Putamen (tissue), 1 donor: Measurements from ENCODE around the gene ZNF292.
"Not testable (repeated sequence)": the region's sequence is repeated elsewhere in the genome, so short reads cannot be mapped to it uniquely, and the experiment has no call there.

Experiments
- DNase-seq: peaks from one replicate; pipeline ENCODE4 v3.0.0-alpha.2; 2016; ENCODE audit warnings: low spot score

ZNF292 gene

DNA sequence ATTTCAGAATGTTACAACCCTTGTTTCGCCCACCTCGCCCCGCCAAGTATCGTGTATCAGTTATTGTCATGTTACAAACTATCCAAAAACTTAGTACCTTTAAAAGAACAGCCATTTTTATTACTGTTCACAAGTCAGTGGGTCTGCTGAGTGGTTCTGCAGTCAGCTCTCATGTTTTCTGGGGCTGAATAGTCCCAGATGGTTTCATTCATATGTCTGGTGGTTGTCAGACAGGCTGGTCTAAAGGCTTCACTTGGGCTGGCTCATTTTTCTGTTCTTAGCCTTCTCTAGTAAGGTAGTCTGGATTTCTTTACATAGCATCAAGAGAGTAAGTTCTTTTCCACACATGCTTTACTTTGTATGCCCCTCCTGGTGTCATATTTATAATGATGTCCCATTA, 8.6 kb downstream of the ZNF292 start:
- DNase-seq, result no peak

DNA sequence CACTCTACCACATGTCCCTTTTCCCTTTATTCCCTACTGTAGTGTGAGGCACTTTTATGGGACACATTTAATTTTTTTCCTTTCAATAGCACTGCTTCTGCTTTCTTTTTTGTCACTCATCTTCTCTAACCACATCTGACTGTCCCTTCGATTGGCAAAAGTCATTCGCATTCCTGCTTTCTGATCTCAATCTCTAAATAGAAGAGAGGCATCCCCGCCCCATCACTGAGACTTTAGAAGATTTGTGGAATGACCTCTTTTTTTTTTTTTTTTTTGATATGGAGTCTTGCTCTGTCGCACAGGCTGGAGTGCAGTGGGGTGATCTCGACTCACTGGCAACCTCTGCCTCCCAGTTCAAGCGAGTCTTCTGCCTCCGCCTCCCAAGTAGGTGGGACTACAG, 9.1 kb downstream of the ZNF292 start:
- DNase-seq, result no peak

DNA sequence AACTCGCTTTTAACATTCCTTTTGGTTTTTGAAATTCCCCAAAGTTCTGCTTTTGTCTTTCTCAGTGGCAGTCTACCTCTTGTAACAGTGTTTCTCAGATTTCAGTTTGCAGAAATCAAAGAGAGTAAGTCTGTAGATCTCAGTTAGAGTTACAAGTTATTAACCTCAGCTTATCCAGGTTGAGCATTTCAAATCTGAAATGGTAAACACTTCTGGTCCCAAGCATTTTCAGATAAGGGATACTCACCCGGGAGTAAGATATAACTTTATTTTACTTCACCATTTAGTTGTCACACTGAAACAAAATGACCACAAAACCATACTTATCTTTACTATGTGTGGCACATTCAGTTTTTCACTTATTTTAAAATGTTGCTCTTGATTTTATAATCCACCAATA, 9.8 kb downstream of the ZNF292 start:
- DNase-seq, result no peak

DNA sequence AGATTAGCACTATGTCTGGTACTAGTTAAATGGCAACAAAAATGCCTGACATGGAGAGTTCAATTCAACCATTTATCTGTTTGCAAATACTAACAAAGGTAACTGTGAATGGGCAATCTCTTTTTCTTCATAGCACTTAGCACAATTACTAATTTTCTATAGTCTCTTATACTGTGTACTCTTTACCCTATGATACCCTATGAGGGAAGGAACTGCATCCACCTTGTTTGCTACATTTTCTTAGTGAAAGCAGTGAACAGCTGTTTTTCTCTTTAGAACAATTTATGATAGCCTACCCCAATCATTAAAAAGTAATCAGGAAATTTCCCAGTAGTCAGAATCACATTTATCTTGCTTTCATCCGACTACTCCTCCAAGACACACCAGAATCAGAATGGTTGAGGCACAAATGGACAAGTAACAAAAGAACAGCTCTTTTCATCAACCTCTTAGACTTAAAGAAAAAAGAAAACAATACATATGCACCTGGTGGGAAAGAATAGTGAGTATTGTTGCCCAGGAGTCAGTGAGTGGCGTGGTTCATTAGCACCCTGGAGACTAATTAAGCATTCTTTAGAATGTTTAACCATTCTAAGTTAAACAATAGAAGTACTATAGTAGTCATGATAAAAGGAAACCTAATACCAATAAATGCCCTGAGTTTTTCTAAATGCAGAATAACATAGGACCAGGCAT, 16.7 kb downstream of the ZNF292 start:
- DNase-seq, result no peak

DNA sequence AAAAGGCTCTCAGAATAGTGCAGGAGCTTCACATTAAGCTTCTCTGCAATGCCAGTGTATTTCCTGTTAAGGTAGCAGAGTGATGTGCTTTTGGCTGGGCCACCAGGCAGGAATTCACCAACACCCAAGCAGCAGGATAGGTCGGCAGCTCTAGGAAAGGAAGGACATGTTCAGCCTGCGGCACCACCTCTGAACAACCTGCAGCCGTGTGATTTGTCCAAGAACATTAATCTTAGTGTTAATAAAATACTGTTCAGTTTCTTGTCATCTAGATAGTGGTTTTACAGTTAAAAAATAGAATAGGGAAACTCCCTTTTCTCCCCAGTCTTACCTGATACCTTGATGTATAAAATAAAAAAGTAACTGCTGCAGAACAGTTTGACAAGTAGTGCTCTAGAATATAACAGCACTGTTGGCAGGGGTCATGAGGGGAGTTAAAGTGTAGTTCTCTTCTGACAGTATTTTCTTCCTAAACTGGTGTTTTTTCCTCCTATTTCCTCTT, 18.8 kb downstream of the ZNF292 start:
- no peak for DNase-seq

DNA sequence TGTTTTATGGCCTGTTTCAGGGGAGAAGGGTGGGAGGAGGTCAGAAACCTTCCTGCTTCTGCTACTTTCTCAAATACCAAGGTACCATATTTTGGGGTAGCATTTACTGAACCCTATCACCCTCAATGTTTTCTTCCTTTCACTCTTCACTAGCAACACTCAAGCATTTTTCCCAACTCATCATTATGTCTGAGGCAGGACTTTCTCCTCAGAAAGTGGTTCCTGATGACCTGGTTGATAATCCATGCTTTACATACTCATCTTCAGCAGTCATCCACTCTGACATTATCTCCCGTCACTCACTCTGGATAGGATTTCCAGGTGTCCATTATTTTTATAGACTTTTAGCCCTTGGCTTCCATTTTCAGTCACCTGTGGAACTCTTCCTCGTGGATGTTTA, 21.1 kb downstream of the ZNF292 start:
- DNase-seq, result no peak

DNA sequence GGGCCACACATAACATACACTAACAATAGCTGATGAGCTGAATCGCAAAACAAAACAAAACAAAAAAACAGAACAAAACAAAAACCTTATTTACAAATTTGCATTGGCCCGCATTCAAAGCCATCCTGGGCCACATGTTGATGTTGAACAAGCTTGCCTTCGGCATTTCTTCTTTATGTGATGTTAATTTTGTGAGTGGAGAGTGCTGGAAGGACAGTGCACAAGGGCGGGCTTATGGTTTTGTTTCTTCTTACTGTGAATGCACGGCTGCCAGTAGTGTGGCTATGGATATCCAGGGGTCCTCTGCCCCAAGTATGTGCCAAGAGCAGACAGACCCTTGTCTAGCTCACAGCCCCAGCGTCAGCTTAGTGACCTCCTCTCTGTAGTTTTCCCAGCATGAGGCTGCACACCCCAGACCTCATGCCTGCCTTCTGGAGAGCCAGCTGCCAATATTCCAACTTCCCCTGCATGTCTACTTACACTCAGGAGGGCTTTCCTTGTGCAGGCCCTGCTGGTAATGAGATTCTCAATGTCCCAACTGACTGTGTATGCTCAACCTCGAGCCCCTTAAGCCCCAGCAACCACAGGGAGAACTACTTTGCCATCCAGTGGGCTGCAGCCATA, 24.9 kb downstream of the ZNF292 start:
- no peak for DNase-seq

DNA sequence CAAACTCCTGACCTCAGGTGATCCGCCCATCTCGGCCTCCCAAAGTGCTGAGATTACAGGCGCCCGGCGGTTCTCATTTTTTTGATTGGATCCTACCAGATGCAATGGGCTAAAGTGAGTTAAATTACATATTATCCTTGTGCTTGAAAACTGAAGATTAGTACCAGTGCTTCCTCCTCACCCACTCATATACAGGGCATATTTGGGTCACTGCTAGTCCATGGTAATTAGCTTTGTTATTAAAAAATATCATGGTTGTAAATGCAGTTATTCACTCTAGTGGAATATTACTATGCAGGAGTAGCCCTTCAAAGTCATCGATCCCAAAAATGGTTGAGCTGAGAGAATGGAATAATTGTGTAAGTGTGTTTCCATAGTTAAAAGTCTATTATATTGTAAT, 26.5 kb downstream of the ZNF292 start:
- no peak for DNase-seq

DNA sequence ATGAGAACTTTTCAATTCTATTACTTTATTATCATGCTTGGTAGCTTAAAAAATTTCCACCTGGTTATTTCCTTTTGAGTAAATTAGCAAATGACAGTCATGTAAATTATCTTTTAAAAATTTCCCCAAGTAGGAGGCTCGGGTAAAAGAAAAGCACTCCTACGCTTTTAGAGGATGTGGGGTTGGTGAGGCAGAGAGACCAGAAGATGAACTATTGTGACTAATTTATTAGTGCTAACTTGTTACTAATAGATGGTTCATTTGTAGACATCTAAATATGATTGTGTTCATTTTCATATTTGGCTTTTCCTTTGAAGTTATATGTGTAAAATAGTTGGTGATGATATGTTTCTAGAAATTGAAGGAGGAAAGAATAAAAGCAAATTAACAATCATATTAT, 27.0 kb downstream of the ZNF292 start:
- DNase-seq, result peak; percentile 26

DNA sequence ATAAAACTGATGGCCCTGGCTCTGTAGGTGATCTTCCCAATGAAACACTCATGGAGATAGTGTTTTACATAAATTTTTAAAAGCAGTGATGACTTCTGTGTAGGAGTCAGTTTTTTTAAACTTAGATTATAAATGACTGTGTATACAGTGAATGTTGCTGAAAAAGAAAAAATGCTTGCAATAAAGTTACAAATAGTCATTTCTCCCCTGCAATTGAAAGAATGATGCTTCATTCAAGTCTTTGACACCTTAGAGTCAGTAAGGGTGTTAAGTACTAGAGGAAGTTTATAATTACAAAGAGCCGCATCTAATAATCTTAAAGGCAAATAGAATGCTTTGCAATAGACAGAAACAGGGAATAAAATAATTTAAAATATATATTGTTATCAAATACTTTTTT, 27.6 kb downstream of the ZNF292 start:
- no peak for DNase-seq

DNA sequence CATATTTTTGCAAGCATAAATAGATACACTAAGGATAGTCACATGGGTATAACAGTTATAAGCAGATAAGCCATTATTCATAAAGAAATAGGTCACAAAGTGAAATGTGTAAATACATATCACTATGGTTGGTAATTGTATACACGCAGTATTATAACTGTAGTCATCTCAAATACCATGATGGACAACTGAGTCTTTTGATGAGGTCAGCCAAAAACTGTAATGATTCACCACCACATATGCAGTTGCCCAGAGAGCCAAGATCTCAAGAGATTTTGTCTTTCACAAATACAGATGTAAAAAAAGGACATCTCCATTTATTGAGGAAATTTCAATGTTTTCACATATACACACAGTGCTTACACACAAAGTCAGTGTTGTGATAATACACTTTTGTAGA, 28.3 kb downstream of the ZNF292 start:
- DNase-seq, result no peak

DNA sequence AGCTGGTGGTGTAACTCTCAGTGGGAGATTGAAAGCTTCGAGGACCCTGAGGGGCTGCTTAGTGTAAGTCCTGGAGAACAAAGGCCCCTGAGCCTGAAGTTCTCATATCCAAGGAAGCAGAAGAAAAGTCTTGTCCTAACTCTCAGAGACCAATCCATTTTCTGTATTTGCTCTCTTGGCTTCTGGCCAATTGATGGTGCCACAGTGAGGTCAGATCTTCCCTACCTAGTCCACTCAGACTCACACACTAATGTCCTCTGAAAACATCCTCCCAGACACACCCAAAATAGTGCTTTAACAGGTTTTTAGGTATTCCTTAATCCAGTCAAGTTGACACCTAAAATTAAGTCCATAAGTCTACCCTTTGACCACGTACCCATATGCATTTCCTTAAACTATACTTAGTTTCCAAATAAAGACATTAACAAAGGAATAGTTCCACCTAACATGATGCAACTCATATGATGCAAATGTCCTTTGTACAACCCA, 29.4 kb downstream of the ZNF292 start:
- DNase-seq, result no peak

DNA sequence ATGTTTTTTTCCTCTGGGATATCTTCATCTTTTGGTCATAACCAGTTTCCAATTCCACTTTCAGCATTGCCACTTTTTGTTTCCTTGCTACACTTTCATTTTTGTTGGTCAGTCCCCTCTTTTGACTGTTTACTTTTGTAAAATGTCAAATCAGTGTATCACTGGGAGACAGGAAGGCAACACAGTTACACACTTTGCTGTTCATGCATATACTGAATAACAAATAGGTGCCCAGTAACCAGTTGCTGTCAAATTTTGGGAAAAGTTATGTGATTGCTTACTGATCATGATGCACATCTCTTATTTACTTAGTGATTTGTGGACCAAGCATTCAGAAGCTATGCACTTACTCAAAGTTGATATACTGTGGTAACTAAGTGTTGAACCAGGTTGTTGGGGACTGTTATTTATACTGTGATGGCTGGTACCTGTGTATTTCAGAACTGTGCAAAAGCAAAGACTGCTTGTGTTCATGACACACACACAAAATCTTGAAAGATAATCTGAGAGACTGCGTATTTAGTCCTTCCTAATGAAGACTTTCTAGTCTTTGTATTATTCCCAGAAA, 41.0 kb downstream of the ZNF292 start:
- no peak for DNase-seq

DNA sequence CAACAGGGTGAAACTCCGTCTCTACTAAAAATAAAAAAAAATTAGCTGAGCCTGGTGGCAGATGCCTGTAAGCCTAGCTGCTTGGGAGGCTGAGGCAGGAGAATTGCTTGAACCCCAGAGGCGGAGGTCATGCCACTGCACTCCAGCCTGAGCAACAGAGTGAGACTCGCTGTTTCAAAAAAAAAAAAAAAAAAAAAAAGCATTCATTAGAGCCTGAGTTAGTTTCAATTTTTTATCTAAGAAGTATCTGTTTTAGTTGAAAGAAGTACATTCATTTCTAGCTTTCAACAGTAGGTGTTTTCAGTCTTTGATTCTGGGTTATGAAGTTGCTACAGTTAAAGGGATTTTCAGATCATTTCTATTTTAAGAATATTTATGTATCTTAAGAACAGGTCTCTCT, 42.2 kb downstream of the ZNF292 start:
- DNase-seq, result no peak

DNA sequence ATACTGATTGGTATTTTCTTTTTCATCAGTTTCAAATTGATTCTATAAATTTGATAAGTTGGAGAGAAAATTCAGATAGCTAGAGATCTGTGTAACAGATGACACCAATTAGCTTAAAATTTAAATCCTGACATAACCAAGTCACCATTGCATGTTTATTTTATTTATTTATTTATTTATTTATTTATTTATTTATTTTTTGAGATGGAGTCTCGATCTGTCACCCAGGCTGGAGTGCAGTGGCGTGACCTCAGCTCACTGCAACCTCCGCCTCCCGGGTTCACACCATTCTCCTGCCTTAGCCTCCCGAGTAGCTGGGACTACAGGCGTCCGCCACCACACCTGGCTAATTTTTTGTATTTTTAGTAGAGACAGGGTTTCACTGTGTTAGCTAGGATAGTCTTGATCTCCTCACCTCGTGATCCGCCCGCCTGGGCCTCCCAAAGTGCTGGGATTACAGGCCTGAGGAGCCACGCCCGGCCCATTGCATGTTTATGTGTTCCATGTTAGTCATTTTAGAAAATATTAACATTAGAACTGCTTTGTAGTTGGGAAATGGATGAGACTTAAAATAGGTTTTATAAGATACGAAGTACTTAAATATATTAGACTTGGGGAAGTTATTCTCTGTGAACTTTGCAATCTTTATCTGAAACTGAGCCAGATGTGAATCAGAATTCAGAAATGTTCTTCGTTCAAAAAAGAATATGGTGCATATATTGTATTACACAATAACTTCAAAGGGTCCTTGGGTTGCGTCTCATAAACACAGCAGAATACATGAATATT, 42.9 kb downstream of the ZNF292 start:
- not testable (repeated sequence) for DNase-seq

DNA sequence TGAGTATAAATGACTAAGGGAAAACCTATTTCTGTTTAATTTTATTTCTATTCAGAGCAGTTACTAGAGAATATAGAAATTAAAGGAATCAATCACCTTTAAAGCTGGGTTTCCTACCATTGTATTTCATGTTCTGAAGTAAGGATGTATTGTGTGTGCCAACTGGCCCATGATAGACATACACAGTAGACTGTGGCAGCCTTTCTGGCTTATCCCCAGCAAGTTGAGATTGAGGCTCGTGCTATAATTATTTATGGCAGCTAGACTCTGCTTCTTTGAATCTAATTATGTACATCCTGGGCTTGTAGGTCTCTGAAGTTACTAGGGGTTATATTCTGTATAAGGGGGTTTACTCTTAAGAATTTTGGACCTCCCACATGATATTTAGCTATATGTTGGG, 44.4 kb downstream of the ZNF292 start:
- no peak for DNase-seq

DNA sequence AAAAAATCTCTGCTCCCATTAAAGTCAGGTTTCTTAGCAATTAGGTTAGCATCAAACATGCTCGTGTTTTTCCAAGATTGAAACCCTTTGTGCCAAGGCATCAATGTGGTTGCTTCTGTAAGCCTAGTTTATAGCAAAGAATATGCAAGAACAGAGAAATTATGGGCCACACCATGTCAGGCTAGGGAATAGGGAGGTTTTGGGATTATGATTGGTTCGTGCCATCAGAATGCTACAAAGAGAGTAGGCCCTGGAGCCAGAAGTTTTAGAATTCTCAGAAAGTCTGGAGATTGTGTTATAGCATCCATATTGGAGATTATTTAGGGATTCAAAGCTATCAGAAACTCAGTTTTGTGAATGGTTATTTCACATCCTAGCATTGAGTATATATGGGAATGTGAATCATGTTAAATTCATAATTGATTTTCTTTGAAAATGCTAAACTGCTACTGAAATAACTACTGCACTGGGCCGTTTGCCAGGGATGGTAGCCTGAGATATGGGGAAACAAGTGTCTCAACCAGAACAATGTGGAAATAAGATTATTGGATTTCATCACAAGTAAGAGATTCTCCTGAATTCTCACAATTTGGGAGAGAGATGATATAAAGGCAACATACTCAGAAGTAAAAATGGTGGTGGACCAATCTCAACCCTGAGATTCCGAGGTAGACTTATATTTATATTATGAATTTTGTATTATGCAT, 45.3 kb downstream of the ZNF292 start:
- DNase-seq, result no peak

DNA sequence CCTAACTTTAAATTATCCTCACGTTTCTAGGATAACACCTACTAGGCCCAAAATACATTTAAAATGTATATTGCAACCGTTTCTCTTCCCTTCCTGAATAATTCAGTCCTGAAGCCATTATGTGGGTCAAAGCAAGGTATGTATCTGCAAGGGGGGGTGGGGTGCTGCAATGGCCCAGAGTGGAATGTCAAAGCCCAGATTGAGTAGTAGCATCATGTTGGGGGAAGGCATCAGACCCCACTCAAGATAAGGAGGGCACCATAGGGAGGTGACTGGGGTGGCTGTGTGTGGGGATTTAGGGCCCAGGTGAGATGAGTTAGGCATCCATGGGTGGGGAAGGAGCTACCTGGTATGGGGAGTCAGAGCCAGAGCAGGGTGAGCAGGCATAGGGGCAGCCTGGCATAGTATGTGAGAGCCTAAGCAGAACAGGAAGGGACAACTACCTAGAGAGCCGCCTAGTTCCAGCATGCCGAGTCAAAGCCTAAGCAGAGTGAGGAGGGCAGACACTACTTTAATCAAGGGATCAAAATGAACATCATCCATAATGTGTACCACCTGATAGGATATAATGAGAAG, 48.2 kb downstream of the ZNF292 start:
- no peak for DNase-seq

DNA sequence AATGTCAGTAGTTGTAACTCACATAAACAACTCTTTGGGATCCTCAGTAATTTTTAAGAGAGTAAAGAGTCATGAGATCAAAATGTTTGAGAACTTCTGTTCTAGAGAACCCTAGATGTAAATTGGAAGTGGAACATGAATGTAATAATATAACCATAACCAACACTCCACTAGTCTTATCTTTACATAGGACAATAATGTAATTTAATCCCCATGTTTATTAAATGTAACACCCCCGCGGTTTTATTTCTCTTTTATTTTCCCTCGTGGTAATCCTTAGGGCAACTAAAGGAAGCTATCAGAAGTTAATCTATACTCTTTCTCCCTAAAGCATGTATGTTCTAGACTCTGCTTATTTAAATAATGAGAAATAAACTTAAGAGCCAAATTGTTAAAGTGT, 54.4 kb downstream of the ZNF292 start:
- no peak for DNase-seq

DNA sequence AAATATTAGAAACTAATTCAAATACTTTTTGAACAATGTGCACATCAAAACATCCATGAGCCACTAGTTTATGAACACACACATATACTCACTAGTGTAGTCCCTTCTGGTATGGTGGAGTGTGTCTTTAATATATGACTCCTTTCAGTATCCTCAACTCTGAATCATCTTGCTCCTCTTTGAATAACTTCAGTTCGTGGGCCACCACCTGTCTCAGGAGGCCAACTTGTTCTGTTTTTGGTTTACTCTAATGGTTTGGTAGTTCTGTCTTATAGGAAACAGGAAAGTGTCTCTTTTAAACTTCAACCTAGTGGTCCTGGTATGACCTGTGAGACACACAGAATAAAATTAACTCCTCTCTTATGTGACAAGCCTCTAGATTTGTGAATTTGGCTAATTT, 55.6 kb downstream of the ZNF292 start:
- no peak for DNase-seq

DNA sequence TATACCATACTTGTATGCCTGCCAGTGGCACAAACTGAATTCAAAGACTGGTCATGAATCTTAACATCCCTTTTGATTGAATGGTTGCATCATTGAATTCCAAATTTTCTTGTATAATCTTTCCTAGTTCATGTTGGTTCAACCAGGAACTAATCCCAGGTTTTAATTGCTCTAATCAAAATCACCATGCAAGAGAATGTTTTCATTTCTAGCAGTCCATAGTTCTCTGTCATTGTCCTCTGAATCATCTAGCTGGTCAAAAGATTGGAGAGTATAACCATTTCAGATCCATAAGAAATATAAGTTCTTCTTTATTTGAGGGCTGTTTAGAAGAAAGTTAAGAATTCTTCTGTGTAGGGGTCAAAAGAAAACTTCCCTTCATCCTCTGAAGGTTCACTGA, 57.2 kb downstream of the ZNF292 start:
- no peak for DNase-seq

DNA sequence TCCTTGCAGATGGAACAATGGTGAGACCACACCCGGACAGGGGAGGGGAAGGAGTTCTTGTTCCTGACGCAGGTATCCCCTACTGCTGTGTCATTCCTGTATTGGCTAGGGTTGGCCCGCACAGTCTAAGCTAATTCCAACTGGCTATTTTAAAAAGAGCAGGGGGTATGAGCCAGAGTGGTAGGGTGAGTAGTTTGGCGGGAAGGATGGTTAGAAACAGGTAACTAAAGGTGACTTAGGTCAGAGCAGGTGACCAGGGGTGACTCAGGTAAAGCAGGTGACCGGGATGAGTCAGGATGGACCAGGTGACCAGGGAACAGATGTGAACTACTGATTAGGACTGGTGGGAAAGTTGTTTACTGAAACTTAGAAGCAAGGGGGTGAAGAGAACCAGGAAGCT, 58.0 kb downstream of the ZNF292 start:
- DNase-seq, result no peak
